MG63 (cell line): ENCODE measurements around the gene TOR4A. TPM values are rescaled to one million over a fixed set of nuclear protein-coding genes. Genes with fewer than 3 reads are reported as not detected.

Experiments
- DNase-seq: peaks from one replicate; pipeline ENCODE4 v3.0.0-alpha.2; 2020
- H3K27me3 ChIP-seq: fragments of 250-450 bp; sonication (Bioruptor Pico); 2 replicates; pipeline ENCODE4 v1.5.1; 2020; ENCODE audit warnings: mild to moderate bottlenecking, moderate library complexity
- H3K36me3 ChIP-seq: fragments of 250-450 bp; sonication (Bioruptor Pico); 2 replicates; pipeline ENCODE4 v1.5.1; 2020; ENCODE audit warnings: mild to moderate bottlenecking, moderate library complexity
- H3K4me3 ChIP-seq: fragments of 250-450 bp; sonication (Bioruptor Pico); 2 replicates; pipeline ENCODE4 v1.5.1; 2020; ENCODE audit warnings: mild to moderate bottlenecking, moderate library complexity
- H3K9me3 ChIP-seq: fragments of 250-450 bp; sonication (Bioruptor Pico); 2 replicates; pipeline ENCODE4 v1.5.1; 2020; ENCODE audit warnings: mild to moderate bottlenecking, moderate library complexity
- total RNA-seq: library from RNA; depleted of rRNA; stranded (reverse); fragments of >200 nt; shearing (Covaris generic); gene quantifications from 2 replicates; pipeline ENCODE4 v1.2.3, GENCODE V29; 2014; ENCODE audit warnings: low replicate concordance

TOR4A gene
- total RNA-seq, 1 experiment from 2014 or later, result 2.3 TPM

DNA sequence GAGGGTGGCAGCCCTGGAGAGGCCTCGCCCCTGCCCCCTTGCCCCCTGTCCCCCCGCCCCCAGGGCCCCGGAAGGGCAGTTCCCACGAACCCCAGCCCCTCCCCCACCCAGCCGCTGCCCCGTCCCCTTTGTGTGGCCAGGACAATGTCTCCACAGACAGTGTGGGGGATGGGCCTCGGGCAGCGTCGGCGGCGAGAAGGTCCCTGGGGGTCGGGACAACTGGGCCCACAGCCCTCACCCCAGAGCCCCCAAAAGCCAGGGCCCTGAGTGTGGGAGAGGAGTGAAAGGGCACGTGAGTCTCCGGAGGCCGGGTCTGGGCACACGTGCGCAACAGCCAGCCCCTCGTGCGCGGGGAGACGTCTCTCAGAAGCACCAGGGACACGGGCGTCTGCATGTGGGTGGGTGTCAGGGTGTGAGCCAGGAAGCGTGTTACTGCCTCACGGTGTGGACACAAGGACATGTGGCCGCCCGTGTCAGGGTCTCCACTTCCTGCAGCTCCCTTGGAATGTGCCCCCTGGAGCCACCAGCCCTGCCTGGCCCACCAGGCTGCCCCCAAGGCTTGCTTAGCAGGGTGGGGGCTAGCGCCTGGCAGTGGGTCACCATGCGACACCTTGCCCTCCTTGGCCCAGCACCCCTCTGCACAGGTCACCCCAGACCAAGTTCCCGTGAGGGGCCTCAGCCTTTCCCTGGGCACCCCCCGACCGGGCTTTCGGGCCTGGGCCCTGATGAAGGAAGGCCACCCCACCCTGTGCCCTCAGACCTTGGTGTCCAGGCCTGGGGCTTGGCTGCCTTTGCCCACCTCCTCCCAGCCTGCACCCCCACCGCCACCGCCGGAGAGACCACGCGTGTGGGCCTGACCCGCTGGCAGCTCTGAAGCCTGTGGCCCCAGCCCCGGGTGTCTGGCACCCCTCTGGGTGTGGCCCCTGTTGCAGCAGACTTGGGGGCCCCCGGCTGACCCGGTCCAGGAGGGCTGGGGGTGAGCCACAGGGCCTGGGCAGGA, 37.3 kb downstream of the TOR4A start:
- DNase-seq, result no peak
- no peaks in the 10 kb centered on the region for H3K27me3 ChIP-seq
- no peaks in the 10 kb centered on the region for H3K36me3 ChIP-seq
- H3K4me3 ChIP-seq, result no peak overlapping the region
- no peaks in the 10 kb centered on the region for H3K9me3 ChIP-seq

DNA sequence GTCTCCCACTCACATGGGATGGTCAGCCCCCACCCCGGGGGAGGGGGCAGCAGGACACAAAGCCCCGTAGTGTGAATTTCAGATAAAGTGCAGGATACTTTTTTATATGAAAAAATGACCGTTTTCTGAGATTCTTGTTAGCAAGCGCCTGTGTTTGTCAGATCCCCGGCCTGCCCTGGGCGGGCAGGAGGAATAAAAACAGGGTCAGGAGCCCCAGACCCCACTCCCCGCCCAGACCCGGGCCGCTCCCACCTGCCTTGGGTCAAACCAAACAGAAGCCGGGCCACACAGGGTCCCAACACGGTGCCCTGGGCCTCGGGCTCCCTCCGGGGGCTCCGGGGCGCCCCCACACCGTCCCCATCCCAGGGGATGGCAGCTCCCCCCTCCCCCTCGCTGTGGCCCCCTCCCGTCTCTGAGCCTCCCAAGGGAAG, 38.1 kb downstream of the TOR4A start:
- Histone ChIP-seq H3K4me3 (no peak overlapping the region), H3K27me3 (no peaks in the 10 kb centered on the region), H3K9me3 (no peaks in the 10 kb centered on the region), H3K36me3 (no peaks in the 10 kb centered on the region)
- no peak for DNase-seq

DNA sequence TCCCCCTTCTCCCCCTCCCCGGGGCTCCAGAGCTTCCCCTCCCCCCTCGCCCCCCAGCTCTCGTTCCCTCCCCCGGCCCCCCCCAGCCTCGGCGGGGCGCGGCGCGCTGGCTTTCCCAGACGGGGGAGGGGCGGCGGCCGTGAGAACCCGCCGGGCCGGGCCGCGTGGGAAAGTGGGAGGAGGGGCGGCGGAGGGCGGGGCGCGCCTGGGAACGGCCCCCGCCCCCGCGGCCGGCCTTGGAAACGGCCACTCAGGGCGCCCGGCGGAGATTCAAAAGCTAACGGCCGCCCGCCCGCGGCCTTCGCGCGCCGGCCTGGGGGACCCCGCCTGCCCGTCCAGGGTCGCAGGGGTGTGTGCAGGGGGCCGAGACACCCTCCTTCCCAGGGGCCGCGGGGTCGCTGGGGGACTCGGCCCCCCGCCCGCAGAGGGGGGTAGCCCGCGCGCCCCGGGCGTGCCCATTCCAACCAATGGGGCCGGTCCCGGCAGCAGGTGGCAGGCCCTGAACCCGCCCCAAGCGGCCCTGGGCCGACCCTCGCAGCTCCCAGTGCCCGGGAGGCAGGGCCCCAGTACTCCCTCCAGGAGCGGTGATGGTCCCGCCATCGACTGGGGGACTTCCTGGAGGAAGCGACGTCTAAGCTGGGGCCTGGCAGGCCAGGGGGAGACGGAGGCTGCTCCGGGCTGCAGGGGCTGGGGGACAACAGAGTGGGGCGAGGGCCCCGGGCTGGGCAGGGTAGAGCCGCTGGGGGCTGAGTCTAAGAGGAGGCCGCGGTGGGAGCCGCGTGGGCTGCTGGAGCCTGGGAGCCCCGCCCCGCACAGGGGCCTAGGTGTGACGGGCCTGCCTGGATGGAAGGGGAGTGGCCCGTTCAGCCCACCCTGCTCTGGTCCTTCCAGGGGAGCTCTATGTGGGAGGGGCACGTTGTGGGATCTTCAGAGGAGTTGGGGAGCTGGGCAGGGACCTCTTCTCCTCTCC, 38.8 kb downstream of the TOR4A start:
- H3K9me3 ChIP-seq, result no peaks in the 10 kb centered on the region
- no peak overlapping the region for H3K4me3 ChIP-seq
- no peaks in the 10 kb centered on the region for H3K36me3 ChIP-seq
- no peaks in the 10 kb centered on the region for H3K27me3 ChIP-seq
- no peak for DNase-seq

DNA sequence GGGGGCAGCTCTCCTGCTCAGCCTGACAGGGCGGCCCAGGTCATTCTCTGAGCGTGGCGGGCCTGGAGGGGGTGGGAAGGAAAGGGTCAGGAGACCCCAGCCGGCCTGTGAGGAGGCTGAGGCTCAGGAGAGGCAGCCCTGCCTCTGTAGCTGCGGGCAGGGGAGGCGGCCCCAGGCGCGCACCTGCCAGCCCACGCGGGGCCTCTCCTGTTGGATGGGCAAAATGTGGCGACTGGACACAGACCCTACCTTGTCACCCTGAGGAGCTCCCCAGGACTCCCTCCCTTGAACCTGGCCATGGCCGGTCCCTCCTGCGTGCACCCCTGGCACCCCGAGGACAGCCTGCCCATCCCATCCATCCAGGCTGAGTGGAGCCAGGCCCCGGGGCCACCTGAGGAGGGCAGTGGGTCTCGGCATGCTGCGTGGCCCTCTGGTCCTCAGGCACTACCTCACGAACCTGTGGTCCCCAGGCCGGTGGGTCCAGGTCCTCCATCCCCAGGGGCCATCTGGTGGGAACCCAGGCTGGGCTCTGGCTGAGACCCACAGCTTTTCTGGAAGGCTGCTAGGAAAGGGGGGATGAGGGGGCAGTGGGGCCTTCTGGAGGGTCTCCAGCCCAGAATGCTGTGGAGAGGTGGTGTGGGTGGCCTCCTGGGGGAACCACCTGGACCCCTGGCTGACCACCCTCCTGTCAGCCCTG, 39.6 kb downstream of the TOR4A start:
- H3K9me3 ChIP-seq, result no peaks in the 10 kb centered on the region
- H3K4me3 ChIP-seq, result no peak overlapping the region
- DNase-seq, result no peak
- no peaks in the 10 kb centered on the region for H3K27me3 ChIP-seq
- no peaks in the 10 kb centered on the region for H3K36me3 ChIP-seq

DNA sequence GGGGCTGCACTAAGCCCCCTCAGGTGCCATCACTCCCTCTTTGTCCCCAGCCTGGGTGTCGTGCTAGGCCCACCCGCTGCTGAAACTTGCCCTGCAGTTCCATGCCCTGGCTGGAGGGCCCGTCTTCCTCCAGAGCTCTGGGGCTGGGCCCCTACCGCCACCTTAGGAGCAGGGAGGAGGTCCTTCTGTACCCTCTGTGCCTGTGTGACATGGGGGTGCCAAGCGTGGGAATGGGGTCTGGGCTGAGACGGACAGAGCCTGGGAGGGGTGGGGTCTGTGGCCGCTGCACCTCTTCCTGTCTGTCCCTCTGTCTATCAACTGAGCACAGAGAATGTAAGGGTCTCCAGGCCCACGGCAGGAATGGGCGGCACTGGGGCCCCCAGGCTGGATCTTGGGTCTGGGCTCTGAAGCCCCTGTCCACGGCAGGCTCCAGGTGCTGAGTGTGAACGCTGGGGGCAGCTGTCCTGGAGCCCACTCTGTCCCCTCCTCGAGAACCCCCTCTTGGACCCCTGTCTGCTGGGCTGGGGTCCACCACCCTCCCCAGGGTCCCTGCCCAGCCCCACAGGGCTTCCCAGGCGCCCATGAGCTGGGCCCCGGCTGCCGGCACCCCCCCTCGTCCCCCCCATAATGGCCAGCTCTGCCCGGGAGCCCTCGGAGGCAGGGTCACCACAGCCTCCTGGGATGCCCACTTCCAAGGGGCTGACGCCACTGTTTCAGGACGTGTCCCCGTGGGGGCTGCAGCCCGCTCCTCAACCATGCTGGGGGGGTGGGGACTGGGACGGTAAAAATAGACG, 40.4 kb downstream of the TOR4A start:
- H3K36me3 ChIP-seq, result no peaks in the 10 kb centered on the region
- H3K27me3 ChIP-seq, result no peaks in the 10 kb centered on the region
- H3K4me3 ChIP-seq, result no peak overlapping the region
- no peaks in the 10 kb centered on the region for H3K9me3 ChIP-seq
- no peak for DNase-seq

DNA sequence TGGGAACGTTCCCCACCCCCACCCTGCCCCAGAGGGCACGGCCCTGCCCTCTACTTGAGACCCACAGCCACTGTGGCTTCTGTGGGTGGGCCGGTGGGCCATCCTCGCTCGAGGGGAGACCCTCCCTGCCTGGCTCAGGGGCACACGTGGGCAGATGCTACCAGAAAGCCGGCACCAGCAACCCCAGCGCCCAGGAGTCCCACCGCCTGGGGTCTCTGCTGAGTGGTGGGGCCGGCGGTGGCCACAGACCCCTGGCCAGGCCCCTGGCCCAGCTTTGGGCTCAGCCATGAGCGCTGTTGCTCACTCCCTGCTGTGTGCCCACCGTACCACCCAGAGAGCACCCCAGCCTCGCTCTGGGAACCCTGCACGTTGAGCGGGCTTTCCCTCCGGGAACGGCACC, 41.1 kb downstream of the TOR4A start:
- Histone ChIP-seq H3K4me3 (no peak overlapping the region), H3K36me3 (no peaks in the 10 kb centered on the region), H3K27me3 (no peaks in the 10 kb centered on the region), H3K9me3 (no peaks in the 10 kb centered on the region)
- no peak for DNase-seq

DNA sequence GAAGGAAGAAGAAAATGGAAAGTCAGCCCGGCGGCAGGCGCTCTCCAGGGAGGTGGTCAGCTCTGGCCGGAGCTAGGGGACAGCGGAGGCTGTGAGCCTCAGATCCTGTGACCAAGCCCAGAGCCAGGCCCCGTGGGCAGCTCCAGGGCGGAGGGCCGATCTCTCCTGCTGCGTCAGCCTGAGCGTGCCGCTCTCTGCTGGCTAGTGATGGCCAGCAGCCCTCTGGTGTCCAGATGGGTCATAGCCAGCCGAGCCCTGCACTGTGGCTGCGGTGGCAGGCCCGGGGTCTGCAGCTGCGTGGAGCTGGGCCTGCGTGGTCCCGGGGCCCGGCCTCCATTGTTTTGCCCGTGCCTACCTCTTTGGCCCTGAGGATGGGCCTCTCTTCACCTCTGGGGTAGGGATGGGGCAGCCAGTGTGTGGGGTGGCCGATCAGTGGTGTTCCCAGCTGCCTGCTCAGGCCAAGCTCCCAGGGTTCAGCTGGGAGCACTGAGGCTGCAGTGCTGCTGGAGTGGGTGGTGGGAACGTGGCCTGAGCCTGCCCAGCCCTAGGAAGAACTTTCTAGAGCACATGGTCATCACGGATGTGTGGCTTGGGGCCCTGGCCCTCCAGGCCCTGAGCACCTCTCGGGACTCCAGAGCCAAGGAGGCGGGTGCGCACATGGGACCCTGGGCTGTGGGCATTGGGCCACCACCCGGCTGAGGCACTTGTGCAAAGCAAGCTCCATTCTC, 41.6 kb downstream of the TOR4A start:
- Histone ChIP-seq H3K9me3 (no peaks in the 10 kb centered on the region), H3K36me3 (no peaks in the 10 kb centered on the region), H3K27me3 (no peaks in the 10 kb centered on the region), H3K4me3 (no peak overlapping the region)
- no peak for DNase-seq

DNA sequence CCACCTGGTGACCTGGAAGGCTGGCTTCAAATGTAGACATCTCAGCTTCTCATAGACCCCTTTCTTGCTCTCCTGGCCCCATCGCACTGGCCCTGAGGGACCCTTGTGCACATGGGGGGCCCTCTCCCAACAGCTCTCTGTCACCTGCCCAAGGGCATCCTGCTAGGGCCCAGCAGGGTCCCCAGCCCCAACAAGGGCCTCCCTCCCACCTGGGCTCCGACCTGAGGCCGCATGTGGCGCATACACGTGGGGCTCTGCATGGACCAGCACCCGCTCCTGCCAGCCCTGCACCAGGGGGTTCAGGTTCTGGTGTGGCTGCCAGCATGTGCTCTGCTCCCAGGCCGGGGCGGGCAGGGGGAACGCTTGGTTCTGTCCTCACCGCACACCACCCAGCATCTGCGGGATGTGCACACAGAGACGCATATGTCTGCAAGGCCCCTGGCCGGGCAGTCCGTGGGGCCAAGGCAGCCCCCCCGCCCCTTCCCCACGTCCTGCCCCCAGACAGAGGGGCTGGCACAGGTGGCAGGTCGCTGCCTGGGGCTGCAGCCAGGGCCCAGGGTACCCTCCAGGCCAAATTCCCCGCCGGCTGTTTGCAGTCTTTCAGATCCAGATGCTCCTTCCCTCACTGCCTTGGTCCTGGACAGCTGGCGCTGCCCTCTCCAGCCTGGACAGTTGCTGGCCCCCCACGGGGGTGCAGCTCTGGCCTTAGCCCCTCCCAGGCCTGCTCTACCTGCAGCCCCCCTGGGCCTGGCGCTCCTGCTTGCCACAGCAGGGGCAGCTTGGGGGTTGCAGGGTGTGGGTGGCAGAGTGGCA, 42.4 kb downstream of the TOR4A start:
- Histone ChIP-seq H3K36me3 (no peaks in the 10 kb centered on the region), H3K9me3 (no peaks in the 10 kb centered on the region), H3K4me3 (no peak overlapping the region), H3K27me3 (no peaks in the 10 kb centered on the region)
- DNase-seq, result no peak

DNA sequence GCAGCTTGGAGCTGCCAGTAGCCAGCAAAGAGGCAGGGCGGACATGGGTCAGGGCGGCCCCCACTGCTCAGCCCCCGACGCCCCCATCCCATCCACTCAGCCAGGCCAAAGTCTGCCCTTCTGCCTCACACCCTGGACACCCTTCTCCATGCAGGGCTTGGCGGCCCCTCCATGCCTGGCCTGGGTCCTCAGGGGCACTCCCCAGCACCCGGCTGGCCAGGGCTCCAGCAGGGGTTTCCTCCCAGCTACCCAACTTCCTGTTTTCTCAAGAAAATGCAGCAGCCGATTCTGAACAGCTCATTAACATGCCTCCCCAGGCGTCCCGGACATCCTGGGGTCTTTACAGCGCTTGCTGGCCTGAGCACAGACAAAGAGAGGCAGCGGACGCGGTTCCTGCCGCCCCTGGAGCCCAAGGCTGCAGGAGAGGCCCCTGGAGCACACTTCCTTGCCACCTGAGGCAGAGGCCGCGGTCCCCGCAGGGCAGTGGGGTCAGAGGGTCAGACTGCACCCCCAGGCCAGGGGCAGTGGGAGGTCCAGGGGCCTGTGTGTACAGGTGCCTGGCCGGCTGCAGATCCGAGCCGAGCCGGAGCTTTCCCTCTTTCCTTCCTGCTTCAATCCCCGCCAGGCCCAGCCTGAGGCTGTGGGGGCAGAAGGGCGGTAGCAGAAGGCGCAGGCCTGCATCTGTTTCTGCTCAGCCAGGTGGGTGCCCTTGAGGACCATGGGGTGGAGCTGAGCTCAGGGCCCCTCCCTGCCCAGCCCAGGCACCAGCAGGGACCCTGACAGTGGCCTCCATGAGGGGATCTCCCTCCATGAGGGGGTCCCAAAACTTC, 43.2 kb downstream of the TOR4A start:
- Histone ChIP-seq H3K4me3 (no peak overlapping the region), H3K27me3 (no peaks in the 10 kb centered on the region), H3K36me3 (no peaks in the 10 kb centered on the region), H3K9me3 (no peaks in the 10 kb centered on the region)
- DNase-seq, result no peak

DNA sequence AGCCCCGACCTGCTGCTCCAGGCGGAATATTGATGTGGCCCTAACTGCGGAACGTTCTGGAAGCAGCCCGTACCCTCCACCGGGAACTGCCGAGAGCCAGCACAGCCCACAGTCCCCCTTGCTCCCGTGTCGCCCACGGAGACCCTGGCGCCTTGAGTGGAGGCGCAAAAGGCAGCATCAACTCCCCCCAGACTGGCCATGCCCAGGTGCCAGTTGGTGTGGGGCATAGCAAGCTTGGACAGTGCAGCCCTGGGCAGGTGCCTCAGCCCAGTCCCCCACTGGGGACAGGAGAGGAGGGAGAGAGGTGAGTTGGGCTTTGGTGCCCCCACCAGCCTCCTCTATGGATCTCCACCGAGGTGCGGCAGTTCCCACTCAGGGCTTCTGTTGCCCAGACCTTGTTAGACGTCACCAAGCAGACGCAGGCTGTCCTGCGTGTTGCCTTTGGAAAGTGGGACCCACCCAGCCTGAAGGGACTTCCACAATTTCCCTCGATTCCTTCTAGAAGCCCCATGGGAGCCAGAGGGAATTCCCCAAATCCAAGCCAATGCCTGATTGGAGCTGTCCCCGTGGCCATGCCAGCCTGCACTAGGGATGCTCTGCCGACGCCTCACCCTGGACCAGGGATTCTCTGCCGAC, 44.3 kb downstream of the TOR4A start:
- DNase-seq, result no peak
- Histone ChIP-seq H3K4me3 (no peak overlapping the region), H3K9me3 (no peaks in the 10 kb centered on the region), H3K27me3 (no peaks in the 10 kb centered on the region), H3K36me3 (no peaks in the 10 kb centered on the region)

DNA sequence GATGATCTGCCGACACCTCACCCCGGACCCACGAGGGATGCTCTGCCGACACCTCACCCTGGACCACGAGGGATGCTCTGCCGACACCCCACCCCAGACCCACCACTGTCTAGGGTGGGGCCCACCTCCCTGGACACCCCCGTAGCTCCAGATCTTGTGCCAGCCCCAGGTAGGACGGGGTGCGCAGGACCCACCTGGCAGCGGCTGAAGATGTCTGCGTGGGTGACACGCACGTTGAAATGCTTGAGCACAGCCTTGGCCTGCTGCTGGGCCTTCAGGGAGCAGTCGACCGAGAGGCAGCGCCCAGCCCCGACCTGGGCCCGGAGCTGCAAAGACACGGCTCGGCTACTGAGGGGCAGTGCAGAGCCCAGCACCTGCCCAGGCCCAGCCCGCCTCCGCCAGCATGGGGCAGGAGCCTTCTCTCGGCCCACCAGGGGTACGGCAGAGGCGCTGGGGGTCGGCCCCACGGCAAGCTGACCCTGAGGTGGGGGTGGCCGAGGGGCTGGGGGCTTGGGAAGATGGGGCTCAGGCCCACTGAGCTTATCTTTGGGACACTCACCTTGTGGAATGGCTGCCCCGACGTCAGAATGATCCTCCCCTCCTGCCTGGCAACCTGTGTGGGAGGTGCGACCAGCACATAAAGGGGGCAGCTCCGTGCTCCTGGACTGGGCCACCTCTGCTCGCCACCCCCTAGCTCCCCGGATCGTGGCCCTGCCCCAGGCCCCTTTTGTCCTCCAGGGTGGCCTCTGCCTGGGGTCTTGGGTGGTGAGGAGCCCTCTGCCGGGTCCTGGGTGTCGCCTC, 46.2 kb downstream of the TOR4A start:
- Histone ChIP-seq H3K9me3 (no peaks in the 10 kb centered on the region), H3K27me3 (no peaks in the 10 kb centered on the region), H3K36me3 (no peaks in the 10 kb centered on the region), H3K4me3 (no peak overlapping the region)
- DNase-seq, result no peak

DNA sequence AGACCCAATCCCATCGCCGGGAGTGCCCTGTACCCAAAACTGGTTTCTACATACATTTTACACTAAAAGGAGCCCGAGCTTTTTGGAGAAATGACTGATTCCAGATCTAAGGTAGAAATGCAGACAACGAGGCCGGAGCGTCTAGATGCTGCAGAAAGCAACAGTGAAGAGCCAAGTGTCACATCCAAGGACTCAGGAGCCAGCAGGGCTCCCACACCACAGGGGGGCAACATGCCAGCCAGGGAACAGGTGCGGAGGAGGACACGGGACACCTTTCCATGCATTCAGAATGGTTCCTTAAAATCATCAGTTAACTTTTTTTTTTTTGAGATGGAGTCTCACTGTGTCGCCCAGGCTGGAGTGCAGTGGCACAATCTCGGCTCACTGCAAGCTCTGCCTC, 47.6 kb downstream of the TOR4A start:
- Histone ChIP-seq H3K36me3 (no peaks in the 10 kb centered on the region), H3K27me3 (no peaks in the 10 kb centered on the region)
- no peak for DNase-seq

DNA sequence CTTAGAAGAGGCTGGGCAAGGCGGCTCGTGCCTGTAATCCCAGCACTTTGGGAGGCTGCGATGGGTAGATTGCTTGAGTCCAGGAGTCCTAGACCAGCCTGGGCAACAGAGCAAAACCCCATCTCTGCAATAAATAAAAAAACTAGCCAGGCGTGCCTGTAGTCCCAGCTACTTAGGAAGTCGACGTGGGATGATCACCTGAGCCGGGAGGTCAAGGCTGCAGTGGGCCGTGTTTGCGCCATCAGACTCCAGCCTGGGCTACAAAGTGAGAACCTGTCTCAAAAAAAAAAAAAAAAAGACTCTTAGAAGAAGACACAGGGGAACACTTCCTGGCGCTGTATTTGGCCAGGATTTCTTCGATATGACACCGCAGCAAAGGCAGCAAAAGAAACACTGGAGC, 48.3 kb downstream of the TOR4A start:
- DNase-seq, result no peak
- no peaks in the 10 kb centered on the region for H3K36me3 ChIP-seq
- H3K4me3 ChIP-seq, result no peak overlapping the region
- H3K27me3 ChIP-seq, result no peaks in the 10 kb centered on the region
- H3K9me3 ChIP-seq, result no peaks in the 10 kb centered on the region

More for the DNA sequence above, 47.6 kb downstream of the TOR4A start:
- Histone ChIP-seq H3K4me3 (no peak overlapping the region), H3K9me3 (no peaks in the 10 kb centered on the region)
